Gastrocnemius medialis (tissue), 4 donors: ENCODE data around the gene P4HA1.

Source experiments
- CTCF ChIP-seq, 5 experiments: fragments of 450-650 bp in 3 of 5; fragments of 200-600 bp in 2 of 5; sonication (generic) in 2 of 5; IDR thresholded peaks in 4 of 5; conservative IDR thresholded peaks in 1 of 5; 1 replicate in 4 of 5; 2 replicates in 1 of 5; pipeline ENCODE4 v1.5.1; 2016 to 2019; ENCODE audit warnings: antibody characterized with exemption in 5 of 5, mild to moderate bottlenecking in 3 of 5, moderate library complexity in 3 of 5
- POLR2A ChIP-seq, 2 donors: fragments of 450-650 bp; IDR thresholded peaks; one replicate each; pipeline ENCODE4 v1.6.1; 2017; ENCODE audit warnings: antibody characterized with exemption in 2 of 2, mild to moderate bottlenecking in 2 of 2, moderate library complexity in 2 of 2

DNA sequence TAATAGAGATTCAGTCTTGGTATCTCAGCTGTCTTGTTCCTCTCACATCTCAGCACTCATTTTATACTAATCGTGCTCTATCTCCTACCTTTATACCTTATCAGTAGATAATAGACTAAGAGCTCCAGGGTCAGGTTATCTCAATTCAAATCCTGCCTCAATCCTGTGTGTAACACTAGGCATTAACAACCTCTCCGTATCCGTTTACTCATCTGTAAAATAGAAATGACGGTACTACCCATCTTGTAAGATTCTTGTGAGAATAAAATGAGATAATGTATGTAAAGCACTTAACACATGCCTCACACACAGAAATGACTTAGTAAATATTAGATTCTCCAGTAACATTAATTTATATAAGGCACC, 622 bp upstream of the P4HA1 start:
- TF ChIP-seq CTCF (IDR thresholded peaks at IDR 0.05 in 4 of 5, conservative IDR thresholded peaks at IDR 0.05 in 1 of 5): no peak
- no peak for TF ChIP-seq POLR2A (IDR thresholded peaks at IDR 0.05)
